Measurements from ENCODE around the gene TMEM183A. TPM values are rescaled to one million over a fixed set of nuclear protein-coding genes. Genes with fewer than 3 reads are reported as not detected.

The TMEM183A gene
- total and polyA plus RNA-seq, 2 experiments from 2014 or later, result 55.1 to 128 TPM

DNA sequence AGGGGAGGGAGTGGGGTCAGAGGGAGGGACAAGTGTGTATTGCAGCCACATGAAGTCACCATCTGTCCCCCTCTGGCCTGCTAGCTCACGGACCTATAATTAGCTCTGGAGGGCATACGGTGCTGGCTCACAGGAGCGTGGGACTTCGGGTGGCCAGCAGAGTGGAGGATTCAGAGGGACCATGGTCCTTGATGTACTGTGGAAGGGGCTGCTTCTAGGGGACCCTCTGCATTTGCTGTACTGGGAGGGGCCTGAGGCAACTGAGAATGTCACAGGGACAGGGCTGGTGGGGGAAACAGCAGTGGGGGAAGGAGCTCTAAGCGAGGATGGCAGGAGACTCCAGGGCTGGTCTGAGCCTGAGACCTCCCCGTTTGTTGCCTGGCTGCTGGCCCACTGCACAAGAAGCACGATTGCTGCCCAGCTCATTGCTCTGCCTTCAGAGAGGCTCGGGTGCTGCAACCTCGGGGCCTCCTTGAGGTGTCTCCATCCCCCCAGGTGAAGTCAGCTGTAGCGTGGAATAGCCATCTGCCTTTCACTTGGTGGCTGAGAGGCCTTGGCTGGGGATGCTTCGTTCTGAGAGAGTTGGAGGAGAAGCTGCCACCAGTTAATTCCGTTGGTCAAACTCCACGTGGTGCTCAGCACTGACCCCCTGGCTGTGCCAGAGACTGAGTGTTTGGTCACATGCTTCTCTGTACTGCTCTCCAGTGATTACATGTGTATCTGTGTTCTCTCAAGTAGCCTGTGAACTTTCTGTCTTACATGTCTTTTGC, 21.8 kb downstream of the TMEM183A start (continued):
- TF ChIP-seq, protein P1, sequence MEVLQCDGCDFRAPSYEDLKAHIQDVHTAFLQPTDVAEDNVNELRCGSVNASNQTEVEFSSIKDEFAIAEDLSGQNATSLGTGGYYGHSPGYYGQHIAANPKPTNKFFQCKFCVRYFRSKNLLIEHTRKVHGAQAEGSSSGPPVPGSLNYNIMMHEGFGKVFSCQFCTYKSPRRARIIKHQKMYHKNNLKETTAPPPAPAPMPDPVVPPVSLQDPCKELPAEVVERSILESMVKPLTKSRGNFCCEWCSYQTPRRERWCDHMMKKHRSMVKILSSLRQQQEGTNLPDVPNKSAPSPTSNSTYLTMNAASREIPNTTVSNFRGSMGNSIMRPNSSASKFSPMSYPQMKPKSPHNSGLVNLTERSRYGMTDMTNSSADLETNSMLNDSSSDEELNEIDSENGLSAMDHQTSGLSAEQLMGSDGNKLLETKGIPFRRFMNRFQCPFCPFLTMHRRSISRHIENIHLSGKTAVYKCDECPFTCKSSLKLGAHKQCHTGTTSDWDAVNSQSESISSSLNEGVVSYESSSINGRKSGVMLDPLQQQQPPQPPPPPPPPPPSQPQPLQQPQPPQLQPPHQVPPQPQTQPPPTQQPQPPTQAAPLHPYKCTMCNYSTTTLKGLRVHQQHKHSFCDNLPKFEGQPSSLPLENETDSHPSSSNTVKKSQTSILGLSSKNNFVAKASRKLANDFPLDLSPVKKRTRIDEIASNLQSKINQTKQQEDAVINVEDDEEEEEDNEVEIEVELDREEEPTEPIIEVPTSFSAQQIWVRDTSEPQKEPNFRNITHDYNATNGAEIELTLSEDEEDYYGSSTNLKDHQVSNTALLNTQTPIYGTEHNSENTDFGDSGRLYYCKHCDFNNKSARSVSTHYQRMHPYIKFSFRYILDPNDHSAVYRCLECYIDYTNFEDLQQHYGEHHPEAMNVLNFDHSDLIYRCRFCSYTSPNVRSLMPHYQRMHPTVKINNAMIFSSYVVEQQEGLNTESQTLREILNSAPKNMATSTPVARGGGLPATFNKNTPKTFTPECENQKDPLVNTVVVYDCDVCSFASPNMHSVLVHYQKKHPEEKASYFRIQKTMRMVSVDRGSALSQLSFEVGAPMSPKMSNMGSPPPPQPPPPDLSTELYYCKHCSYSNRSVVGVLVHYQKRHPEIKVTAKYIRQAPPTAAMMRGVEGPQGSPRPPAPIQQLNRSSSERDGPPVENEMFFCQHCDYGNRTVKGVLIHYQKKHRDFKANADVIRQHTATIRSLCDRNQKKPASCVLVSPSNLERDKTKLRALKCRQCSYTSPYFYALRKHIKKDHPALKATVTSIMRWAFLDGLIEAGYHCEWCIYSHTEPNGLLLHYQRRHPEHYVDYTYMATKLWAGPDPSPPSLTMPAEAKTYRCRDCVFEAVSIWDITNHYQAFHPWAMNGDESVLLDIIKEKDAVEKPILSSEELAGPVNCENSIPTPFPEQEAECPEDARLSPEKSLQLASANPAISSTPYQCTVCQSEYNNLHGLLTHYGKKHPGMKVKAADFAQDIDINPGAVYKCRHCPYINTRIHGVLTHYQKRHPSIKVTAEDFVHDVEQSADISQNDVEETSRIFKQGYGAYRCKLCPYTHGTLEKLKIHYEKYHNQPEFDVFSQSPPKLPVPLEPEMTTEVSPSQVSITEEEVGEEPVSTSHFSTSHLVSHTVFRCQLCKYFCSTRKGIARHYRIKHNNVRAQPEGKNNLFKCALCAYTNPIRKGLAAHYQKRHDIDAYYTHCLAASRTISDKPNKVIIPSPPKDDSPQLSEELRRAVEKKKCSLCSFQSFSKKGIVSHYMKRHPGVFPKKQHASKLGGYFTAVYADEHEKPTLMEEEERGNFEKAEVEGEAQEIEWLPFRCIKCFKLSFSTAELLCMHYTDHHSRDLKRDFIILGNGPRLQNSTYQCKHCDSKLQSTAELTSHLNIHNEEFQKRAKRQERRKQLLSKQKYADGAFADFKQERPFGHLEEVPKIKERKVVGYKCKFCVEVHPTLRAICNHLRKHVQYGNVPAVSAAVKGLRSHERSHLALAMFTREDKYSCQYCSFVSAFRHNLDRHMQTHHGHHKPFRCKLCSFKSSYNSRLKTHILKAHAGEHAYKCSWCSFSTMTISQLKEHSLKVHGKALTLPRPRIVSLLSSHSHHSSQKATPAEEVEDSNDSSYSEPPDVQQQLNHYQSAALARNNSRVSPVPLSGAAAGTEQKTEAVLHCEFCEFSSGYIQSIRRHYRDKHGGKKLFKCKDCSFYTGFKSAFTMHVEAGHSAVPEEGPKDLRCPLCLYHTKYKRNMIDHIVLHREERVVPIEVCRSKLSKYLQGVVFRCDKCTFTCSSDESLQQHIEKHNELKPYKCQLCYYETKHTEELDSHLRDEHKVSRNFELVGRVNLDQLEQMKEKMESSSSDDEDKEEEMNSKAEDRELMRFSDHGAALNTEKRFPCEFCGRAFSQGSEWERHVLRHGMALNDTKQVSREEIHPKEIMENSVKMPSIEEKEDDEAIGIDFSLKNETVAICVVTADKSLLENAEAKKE (CRISPR knock-in tag; IDR thresholded peaks at IDR 0.05), result no peak
- TF ChIP-seq CREB1 (CRISPR knock-in tag; IDR thresholded peaks at IDR 0.05; ENCODE audit: low read depth) (no peak), EZH2phosphoT487 (IDR thresholded peaks at IDR 0.05; ENCODE audit: unreplicated experiment) (no peak), REST (IDR thresholded peaks at IDR 0.05; ENCODE audit: unreplicated experiment) (no peak), EZH2 (IDR thresholded peaks at IDR 0.05; ENCODE audit: low read depth, unreplicated experiment) (no peak)
- TF ChIP-seq, protein P2, sequence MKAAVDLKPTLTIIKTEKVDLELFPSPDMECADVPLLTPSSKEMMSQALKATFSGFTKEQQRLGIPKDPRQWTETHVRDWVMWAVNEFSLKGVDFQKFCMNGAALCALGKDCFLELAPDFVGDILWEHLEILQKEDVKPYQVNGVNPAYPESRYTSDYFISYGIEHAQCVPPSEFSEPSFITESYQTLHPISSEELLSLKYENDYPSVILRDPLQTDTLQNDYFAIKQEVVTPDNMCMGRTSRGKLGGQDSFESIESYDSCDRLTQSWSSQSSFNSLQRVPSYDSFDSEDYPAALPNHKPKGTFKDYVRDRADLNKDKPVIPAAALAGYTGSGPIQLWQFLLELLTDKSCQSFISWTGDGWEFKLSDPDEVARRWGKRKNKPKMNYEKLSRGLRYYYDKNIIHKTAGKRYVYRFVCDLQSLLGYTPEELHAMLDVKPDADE (IDR thresholded peaks at IDR 0.05), result no peak
